IPS DF 4.7 (cell line): ENCODE measurements around the gene SLC7A5.

ENCODE experiments used
- DNase-seq: peaks from one replicate; pipeline ENCODE4 v3.0.0-alpha.2; 2013; ENCODE audit warnings: low spot score; ENCODE audit errors: extremely low read depth

Gene SLC7A5

DNA sequence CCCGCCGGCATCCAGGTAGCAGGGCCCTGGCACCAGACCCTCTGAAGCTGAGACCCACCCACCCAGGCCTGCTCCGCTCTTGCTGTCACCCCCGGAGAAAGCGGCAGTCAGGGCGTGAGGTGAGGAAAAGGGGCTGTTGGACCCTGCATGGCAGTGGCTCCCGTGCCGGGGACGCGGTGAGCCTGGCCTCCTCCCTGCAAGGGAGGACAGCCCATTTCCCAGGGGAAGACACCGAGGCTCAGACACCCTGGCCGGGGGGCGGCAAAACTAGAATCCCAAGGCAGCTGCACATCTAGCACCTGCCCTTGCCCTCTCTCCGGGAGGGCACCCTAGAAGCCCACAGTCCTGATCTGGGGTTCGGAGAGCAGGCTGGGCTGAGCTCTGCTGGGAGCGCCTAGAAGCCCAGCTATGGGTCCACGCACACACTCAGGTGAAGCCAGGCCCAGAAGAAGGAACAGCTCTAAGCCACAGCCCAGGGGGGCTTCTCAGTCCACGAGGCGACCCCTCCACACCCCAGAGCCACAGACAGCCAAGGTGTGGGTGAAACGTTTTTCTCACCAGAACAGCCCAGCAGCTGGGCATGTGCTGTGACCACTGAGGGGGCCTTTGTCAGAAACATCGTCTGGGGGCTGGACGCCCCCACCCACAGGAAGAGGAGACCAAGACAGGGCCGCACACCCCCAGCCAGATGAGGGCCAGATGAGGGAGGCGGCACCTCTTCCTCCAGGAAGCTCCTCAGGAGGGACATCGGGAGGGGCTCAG, 22.4 kb downstream of the SLC7A5 start:
- DNase-seq = no peak

DNA sequence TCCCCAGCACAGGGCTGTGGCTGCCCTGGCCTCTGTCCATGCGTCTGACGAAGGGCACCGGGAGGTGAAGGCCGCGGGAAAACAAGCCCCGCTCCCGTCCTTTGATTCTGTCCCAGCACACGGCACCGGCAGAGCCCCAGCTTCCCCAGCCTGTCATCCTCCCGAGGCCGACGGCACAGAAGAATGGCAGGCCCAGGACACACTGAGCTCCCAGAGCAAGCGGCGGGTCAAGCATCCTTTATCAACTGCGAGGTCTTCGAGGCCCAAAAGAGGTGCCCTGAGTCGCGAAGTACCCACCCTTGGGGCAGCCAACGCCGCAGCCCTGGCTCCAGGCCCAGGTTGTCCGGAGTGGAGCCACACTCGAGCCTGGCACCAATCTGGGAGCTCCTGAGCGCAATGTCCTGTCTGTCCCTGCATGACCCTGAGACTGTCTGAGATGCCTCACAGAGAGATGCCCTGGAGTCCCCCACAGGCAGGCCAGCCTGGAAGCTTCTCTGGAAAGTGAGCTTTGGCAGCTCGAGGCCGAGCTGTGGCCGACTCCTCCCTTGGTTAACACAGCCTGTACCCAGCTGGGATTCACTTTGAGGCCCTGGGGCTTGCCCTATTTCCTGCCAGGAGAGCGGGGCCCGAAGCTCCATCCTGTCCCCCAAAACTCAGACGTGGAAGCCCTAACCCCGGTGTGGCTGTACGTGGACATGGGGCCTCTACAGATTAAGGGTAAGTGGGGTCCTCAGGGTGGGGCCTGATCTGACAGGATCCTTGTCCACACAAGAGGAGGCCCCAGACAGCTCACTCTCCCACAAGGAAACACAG, 23.3 kb downstream of the SLC7A5 start:
- DNase-seq = no peak

DNA sequence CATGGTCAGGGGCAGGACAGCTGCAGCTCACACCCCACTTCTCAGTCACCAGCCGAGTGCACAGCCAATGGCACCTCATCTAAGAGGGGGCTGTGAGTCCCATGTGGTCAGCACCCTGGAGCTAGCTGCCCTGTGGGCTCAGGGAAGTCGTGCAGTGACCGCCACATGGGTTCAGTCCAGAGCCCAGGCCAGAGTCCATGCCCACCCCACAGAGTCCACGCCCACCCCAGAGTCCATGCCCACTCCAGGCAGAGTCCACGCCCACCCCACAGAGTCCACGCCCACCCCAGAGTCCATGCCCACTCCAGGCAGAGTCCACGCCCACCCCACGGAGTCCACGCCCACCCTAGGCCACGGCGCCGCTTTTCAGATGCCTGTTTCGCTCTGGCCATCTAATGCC, 24.1 kb downstream of the SLC7A5 start:
- DNase-seq = no peak

DNA sequence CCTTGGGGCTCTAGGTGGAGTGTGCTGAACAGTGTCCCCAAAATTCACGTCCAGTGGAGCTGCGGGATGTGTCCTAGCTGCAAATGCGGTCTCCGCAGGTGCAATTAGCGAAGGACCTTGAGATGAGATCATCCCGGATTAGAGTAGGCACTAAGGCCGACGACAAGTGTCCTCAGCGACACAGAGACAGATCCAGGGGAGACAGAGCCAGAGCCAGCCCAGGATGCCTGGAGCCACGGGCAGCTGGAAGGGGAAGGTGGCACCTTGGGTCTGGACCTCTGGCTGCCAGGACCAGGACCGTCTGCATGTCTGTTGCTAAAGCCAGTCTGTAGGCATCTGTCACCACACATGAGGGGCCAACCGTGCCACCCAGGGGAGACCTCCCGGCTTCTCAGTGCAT, 24.5 kb downstream of the SLC7A5 start:
- no peak for DNase-seq

DNA sequence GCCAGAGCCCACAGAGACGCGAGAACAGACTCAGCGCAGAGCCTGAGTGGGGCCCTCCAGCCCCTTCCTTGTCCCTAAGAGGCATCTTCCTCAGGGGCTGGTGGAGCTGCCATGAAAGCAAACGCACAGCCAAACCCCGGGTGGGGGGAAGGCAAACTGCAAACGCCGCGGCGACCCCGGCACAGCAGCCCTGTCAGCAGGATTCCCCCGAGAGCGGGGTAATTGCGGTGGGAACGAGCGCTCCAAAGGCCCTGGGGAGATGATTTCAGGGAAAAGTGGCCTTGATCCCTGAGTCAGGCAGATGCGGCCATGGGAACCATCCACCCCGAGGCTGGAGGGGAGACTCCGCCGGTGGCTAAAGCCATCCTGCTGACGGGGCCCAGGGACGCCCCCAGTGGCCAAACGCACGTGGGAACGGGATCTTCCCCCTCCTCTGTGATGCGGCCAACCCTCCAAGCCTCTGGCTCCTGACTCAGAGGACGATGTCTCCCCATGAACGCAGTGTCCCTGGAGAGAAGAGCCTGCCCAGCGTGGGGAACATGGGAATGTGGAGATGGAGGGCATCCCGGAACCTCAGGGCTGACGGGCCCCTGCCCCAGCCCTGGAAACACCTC, 25.1 kb downstream of the SLC7A5 start:
- no peak for DNase-seq

DNA sequence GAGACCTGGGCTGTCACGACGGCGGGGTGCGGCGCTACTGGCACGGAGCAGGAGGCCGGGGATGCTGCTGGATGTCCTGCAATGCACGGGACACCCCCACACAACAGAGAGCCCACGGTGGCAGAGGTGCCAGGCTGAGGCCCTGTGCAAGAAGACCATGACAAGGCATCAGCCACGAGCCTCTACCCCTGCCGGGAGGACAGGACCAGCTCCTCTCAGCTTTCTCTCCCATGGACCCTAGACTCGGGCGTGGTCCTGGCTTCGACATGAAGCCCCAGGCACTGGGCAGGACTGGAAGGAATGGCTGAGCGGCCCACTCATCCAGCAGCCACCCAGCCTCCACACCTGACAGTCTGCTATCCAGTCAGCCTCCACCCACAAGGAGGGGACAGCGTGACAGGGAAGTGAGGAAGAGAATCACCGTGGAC, 25.6 kb downstream of the SLC7A5 start:
- no peak for DNase-seq

DNA sequence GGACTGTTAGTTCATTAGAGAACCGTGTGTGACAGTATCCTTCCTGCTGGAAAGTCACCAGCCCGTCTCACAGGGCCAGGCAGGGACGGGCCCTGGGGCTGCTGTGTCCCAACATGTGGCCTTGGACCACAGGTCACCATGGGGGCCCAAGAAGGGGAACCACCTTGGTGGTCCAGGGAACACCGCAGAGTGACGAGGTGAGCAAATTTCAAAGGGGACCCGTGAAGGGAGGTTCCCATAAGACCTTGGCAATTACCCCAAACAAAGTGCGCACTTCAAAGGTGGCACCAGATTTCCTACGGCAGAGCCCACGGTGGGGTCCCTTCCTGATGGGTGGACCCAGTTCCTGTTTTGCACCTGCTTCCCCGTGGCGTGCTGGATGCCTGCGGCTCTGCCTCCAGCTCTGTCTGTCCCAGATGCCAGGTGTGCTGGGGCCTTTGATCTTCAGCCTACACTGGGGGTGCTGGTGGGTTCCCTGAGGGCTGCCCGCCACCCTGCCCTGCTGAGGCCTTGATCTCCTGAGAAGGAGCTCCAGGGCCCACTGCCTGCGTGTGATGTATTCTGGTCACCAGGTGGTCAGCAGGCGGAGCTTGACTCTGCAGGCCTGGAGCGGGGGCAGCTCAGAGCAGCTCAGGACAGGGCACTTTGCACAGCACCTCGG, 27.0 kb downstream of the SLC7A5 start:
- DNase-seq = no peak

DNA sequence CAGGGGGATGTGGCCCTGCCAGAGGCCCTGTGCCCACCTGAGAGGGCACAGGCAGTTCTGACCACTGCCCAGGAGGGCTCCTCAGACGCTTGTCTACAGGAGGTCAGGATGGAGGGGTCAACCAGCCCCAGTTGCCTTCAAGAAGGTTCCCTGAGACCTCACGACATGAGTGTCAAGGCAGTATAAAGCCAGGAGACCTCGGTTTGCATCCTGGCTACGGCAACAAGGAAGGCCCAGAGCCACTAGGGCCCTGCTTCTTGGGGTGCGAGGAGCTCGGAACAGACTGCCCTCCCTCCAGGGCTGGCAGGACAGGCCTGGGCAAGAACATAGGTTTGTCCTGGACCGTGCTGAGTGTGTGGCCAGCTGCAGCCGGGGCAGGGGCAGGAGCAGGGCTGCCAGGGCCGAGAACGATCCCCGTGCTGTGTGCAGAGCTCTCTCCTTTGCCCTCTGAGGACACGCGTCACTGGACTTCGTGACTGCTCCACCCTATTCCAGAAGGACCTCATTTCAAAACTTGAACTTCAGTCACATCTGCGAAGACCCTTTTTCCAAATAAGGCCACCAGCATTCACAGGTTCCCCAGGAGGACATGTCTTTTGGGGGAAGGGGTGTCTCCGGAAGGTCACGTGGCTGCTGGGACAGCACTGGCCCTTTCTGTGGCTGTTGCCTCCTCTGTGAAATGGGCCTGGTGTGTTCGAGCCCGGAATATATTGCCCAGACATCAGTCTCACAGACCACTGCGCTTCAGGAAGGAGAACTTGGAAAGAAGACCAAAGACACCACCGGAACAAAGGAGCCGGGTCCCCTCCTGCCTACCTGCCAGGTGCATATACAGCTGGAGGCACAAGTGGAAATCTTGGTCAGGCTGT, 27.7 kb downstream of the SLC7A5 start:
- DNase-seq = no peak

DNA sequence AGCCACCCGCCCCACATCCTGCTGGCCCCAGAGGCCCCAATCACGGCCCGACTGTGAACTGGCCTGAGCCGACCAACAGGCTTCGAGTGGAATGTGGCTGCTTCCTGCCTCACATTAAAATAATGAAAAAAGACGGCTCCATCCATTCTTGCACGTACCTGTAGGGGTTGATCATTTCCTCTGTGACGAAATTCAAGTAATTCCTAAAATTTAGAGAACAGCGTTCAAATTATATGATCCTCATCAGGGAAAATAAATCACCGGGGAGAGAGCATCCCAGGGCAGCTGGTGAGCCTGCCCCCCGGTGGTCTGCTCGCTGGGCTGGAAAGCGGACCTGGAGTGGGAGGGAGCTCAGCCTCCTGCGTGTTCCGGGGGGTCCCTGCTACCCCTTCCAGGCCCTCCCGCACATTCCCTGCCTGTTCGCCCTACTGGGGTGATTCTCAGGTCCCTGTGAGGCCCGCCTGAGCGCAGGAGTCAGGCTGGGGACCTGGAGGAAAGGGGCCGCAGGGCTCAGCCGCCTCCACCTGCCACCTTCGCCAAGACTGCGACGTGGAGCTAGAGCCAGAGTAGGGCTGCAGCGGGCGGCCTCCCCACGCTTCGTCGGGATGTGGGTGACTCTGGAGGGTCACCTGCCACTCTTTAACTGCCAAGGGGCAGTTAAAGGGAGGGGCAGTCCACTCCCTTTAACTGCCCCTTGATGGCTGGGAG, 28.9 kb downstream of the SLC7A5 start:
- DNase-seq = no peak

DNA sequence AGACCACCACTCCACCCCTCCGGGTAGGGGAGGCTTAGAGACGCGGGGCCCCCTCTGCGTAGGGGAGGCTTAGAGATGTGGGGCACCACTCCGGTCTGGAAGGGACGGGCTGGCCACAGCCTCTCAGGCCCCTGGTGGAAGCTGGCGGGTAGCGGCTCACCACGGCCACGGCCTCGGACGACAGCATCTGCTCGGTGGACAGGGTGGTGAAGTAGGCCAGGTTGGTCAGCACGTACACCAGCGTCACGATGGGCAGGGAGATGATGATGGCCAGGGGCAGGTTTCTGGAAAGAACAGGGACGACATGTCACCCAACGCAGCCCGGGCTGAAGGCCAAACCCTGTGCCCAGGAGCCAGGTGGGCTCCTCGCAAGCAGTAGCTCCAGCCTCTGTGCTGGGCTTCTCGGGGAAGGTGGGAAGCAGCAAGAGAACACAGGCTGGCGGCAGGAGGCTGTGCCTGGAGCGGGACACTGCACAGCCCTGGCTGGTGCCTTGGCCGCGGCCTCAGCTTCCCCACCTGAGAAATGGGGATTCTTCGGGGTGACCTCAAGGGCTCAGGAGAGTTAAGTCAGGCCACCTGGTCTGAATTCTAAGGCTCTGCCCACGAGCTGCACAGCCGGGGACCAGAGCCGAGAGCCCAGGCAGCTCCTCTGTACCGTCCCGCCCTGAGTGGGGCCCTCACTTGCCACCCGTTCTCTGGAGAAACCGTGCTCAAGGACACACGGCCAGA, 29.6 kb downstream of the SLC7A5 start:
- no peak for DNase-seq

DNA sequence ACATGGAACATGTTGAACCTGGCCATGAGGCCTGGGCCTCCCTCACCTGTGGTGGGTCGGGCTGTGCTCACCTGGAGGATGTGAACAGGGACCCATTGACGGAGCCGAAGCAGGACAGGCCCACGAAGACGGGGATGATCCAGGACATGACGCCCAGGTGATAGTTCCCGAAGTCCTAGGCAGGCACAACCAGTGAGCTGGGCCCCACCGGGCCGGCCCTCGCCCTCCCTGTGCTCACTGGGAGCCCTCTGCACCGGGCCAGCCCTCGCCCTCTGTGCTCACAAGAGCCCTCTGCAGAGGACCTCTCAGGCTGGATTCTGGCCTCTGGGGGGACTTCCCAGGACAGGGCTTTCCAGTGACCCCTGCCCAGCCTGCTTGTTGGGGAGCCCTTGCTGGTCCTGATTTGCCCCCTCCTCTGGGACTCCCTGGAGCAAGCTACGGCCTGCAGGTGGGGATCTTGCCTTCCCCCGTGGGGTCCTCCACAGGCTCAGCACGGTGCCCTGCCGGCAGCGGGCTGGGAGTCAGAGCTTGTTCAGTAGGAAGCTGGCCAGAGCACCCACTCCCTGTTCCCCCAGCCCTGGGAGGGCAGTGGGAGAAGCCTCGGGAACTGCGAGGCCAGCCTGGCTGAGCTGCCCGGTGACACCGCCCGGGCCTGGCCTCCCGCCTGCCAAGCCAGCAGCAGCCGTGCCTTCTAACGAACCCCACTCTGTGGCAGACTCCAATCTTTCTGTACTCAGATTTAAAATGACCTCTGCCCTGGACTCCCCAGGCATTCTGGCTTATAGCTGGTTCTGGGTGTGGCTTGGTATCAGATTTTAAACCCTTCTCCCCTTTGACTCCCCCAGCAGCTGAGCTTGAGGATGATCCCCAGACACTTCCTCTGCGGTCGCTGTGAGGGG, 30.4 kb downstream of the SLC7A5 start:
- DNase-seq = no peak

DNA sequence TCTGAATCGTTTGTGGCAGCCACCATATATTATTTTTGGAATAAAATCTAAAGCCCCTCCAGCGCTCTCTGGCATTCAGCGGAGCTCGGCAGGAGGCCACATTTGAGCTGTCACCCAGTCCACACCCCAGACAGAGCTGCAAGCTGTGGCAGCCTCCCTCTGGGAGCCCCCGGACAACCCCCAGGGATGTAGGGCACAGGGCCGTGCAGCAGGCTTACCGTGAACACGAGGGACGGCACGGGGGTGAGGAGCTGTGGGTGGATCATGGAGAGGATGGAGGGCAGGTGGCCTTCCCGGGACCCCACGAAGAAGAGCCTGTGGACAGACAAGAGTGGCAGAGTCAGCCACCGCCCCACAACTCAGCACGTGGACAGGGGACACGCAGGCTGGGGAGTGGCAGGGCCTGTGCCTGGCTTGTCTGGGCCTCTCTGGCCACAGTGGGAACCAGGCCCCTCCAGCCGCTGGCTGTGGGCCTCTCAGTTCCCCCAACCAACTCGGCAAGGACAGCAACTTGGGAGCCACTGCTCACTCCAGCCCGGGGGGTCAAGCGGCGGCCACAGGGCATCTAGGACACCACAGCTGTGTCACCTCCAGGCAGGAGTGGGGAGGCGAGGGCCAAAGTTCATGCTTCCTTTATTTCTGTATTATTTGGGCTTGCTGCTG, 31.5 kb downstream of the SLC7A5 start:
- no peak for DNase-seq

DNA sequence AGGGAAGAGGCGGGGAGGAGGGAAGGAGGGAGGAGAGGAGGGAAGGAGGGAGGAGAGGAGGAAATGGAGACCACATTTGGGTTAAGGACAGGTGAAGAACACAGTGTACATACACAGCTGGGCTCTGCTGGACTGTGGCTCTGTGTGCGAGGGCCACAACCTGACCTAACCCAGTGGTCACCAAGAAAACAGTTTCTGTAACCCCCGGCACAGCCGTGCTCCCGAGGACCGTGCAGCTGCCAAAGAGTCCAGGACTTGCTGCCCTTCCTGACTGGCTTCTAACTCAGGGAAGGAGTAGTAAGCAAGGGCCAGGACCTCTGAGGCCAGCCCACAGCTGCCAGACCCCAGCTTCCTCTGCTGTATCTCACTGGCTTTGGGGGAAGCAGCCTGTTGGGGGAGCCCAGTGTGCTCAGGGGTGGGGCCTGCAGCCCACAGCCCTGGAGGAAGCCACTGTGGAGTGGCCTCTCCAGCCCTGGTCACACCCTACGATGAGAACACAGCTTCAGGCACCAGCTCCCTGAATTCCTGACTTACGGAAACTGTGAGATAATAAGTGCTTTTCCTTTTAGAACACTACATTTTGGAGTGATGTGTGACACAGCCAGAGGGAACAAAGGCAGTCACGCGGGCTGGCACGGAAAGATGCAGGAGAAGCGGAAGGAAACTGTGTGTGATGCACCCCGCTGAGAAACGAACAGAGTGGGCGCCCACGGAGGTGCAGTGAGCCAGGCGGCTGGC, 32.3 kb downstream of the SLC7A5 start:
- no peak for DNase-seq

DNA sequence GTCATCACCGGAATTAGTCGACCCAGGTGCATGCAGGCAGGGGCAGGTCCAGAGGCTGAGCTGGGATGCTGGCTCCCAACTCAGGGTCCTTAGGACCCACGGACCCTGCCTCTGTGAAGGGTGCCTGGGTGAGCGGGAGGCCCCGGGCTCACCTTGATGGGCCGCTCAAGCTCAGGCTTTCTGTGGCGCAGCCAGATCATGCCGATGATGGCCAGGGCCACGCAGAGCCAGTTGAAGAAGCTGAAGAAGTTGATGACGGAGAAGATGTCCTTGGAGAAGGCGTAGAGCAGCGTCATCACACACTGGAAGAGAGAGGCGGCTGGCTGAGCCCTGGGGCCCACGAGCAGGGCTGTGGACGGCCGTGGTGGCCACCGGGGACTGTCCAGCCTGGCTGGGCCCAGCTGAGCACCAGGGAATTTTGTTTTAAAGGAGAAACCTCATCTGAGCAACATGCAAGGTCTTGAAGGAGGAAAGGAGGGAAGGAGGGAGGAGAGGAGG, 32.9 kb downstream of the SLC7A5 start:
- no peak for DNase-seq

DNA sequence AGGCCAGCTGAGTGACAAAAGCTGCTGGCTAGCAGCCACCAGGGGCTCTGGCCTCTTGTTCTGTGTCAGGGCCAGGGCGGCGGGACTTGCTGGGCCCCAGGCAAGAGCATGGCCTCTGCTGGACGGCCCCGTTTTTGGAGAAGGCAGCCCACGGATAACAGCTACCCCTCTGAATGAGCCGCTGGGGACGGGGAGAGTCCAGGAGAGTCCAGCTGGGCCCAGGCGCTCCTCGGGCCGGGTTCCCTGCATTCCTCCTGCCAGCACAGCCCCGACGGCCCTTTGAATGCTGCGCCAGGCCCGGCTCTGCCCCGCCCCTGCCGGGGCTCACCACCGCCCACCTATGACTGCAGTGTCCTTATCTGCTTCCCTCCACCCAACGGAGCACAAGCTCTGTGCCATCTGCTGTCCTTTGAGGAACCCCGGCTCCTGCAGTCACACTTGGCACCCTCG, 33.4 kb downstream of the SLC7A5 start:
- DNase-seq = no peak

DNA sequence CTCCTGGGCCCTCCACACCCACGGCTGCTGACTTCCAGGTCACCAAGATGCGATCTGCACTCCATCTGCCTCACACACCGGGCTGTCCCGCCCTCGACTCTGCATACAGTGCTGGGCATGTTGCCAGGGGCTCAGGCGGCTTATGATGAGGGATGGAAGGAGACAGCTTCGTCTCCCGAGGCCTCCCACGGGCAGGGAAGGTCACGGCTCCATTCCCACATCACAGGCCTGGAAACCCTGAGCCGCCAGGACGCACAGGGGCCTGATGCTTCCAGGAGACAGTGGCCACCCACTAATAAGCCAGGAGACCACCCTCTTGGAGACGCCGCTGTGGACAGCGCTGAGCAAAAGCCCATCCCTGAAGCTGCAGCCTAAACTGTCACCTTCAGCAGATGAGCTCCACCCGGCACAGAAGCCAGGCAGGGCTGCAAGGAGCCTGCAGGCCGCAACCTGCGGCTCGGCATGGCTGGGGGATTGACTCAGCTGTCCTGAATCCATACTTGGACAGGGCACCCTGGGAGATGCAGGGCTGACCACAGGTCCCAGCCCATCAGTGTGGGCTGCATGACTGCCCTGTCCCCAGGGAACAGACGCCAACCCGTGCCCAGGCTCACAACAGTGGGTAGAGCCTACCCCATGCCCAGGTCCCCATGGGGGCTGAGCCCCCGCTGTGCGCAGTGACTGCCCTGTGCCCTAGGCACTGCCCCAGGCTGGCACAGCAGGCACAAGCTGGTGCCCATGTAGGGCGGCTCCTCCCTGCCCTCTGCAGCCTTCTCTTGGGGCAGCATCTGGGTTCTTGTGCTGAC, 34.4 kb downstream of the SLC7A5 start:
- no peak for DNase-seq
